ENCODE data around the gene GGNBP2.

The GGNBP2 gene

GRCh38 chr17:36546418-36547093 lies 1.8 kb downstream of the GGNBP2 start:
- peak overlapping the region; percentile 100 for H3K27ac ChIP-seq (replicated peaks)
- no peaks in the 10 kb centered on the region for H3K27me3 ChIP-seq (ENCODE audit: insufficient read depth, poor library complexity, severe bottlenecking)
- no peak for DNase-seq (ENCODE audit: low read depth in 1 of 2, low spot score in 1 of 2)
- H3K4me3 ChIP-seq (replicated peaks; ENCODE audit: insufficient read depth, low read length): peak overlapping the region; percentile 67
- TF ChIP-seq POLR2AphosphoS5 (IDR thresholded peaks at IDR 0.05; ENCODE audit: low read depth): no peak
- TF ChIP-seq GABPA (IDR thresholded peaks at IDR 0.05; ENCODE audit: low read depth): no peak
- TF ChIP-seq REST (IDR thresholded peaks at IDR 0.05; ENCODE audit: insufficient replicate concordance, low read depth): no peak
- no peak for TF ChIP-seq SPI1 (IDR thresholded peaks at IDR 0.05; ENCODE audit: borderline replicate concordance, low read depth)
- no peak for TF ChIP-seq CTCF (IDR thresholded peaks at IDR 0.05; ENCODE audit: insufficient read depth, low read length)

GRCh38 chr17:36547776-36548175 lies 3.1 kb downstream of the GGNBP2 start:
- Histone ChIP-seq H3K27ac (replicated peaks) (no peak overlapping the region), H3K4me3 (replicated peaks; ENCODE audit: insufficient read depth, low read length) (no peak overlapping the region), H3K27me3 (ENCODE audit: insufficient read depth, poor library complexity, severe bottlenecking) (no peaks in the 10 kb centered on the region)
- no peak for TF ChIP-seq CTCF (IDR thresholded peaks at IDR 0.05; ENCODE audit: insufficient read depth, low read length)
- TF ChIP-seq POLR2AphosphoS5 (IDR thresholded peaks at IDR 0.05; ENCODE audit: low read depth): no peak
- no peak for TF ChIP-seq GABPA (IDR thresholded peaks at IDR 0.05; ENCODE audit: low read depth)
- no peak for TF ChIP-seq REST (IDR thresholded peaks at IDR 0.05; ENCODE audit: insufficient replicate concordance, low read depth)
- TF ChIP-seq SPI1 (IDR thresholded peaks at IDR 0.05; ENCODE audit: borderline replicate concordance, low read depth): no peak
- no peak for DNase-seq (ENCODE audit: low read depth in 1 of 2, low spot score in 1 of 2)

DNA sequence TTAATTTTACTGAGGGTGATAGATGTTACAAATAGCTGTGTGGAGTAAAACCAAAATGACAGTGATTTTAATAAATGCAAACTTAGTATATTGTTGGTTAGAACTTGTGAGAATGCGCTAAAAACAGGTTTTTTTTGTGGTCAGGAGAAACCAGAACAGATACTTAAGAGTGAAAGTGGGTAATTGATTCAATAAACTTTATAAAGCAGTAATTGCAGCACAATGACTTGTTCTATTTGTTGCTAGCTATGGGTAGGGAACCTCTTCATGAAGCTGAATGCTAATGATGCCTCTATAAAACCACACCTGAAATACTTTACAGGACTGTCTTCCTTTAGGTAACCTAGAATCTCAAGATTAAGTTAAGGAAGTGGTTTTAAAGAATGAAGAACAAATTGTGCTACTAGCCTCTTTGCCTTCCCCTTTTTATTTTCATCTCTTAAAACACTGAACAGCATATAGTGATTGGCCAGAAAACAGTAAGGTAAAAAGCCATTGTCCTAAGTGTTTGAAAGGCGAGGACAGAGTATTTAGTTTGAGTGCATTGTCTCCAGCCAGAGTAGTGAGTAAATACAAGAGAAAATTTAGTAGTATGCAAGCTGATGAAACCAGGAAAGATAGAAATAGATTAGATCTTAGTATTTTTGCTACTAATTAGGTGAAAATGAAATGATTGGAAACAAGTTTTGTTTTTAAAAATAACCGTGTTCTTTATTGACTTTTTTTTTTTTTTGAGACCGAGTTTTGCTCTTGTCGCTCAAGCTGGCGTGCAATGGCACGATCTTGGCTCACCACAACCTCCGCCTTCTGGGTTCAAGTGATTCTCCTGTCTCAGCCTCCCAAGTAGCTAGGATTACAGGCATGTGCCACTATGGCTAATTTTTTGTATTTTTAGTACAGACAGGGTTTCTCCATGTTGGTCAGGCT lies 6.0 kb downstream of the GGNBP2 start:
- no peak overlapping the region for H3K4me3 ChIP-seq (replicated peaks; ENCODE audit: insufficient read depth, low read length)
- DNase-seq (ENCODE audit: low read depth in 1 of 2, low spot score in 1 of 2): no peak
- TF ChIP-seq REST (IDR thresholded peaks at IDR 0.05; ENCODE audit: insufficient replicate concordance, low read depth): no peak
- peak; percentile 92 for TF ChIP-seq SPI1 (IDR thresholded peaks at IDR 0.05; ENCODE audit: borderline replicate concordance, low read depth)
- H3K27ac ChIP-seq (replicated peaks): 0 out of 2 replicates have a peak overlapping the region, but pooled peaks have one; percentile 0
- H3K27me3 ChIP-seq (ENCODE audit: insufficient read depth, poor library complexity, severe bottlenecking): no peaks in the 10 kb centered on the region
